HFF-Myc (cell line): Measurements from ENCODE around the gene LAMTOR2.
"Not testable (repeated sequence)": the region's sequence is repeated elsewhere in the genome, so short reads cannot be mapped to it uniquely, and the experiment has no call there.

ENCODE experiments used
- DNase-seq: peaks from one replicate; pipeline ENCODE4 v3.0.0-alpha.2; 2011; ENCODE audit warnings: low read depth; ENCODE audit errors: extremely low read depth
- H3K4me3 ChIP-seq: replicated peaks from 2 replicates; pipeline ENCODE4 v1.5.1; 2011; ENCODE audit warnings: low read depth, mild to moderate bottlenecking, control low read depth, low read length
- TF ChIP-seq, protein P1 (sequence below): IDR thresholded peaks from 2 replicates; pipeline ENCODE4 v1.5.1; 2012; ENCODE audit warnings: mild to moderate bottlenecking, low read depth, low read length, control low read depth; ENCODE audit errors: missing control alignments

LAMTOR2 gene

DNA sequence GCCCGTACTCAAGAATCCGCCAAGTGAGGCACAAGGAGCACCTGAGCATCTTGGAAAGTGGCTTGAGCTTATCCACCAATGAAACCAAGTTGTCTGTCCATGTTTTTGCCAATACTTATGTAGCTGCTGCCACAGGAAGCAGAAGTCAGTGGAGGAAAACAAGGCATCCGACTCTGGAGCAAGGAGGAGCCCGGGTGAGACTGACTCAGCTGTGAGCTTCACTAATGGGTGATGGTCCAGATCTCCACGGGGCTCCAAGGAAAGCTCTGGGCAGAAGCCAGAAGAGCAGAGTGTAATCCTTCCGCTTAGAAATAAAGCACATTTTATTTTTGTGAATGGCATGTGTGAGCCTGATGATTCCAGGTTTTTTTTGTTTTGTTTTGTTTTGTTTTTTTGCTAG, 21.6 kb upstream of the LAMTOR2 start:
- DNase-seq = no peak
- TF ChIP-seq, protein P1, sequence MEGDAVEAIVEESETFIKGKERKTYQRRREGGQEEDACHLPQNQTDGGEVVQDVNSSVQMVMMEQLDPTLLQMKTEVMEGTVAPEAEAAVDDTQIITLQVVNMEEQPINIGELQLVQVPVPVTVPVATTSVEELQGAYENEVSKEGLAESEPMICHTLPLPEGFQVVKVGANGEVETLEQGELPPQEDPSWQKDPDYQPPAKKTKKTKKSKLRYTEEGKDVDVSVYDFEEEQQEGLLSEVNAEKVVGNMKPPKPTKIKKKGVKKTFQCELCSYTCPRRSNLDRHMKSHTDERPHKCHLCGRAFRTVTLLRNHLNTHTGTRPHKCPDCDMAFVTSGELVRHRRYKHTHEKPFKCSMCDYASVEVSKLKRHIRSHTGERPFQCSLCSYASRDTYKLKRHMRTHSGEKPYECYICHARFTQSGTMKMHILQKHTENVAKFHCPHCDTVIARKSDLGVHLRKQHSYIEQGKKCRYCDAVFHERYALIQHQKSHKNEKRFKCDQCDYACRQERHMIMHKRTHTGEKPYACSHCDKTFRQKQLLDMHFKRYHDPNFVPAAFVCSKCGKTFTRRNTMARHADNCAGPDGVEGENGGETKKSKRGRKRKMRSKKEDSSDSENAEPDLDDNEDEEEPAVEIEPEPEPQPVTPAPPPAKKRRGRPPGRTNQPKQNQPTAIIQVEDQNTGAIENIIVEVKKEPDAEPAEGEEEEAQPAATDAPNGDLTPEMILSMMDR = no peak
- H3K4me3 ChIP-seq = no peak overlapping the region

DNA sequence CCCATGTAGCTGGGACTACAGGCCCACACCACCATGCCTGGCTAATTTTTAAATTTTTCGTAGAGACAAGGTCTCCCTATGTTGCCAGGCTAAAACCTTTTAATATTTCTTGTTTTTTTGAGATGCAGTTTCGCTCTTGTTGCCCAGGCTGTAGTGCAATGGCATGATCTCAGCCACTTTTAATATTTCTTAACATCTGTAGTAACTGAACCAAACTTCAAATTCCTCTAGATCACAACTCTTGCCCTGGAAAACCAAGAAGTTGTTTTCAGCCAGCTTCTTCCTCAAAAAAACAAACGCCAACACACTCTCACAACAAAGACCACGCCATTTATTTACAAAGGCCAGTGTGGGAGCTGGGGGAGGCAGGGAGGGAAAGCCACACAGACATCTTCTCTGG, 19.6 kb upstream of the LAMTOR2 start:
- not testable (repeated sequence) for H3K4me3 ChIP-seq

DNA sequence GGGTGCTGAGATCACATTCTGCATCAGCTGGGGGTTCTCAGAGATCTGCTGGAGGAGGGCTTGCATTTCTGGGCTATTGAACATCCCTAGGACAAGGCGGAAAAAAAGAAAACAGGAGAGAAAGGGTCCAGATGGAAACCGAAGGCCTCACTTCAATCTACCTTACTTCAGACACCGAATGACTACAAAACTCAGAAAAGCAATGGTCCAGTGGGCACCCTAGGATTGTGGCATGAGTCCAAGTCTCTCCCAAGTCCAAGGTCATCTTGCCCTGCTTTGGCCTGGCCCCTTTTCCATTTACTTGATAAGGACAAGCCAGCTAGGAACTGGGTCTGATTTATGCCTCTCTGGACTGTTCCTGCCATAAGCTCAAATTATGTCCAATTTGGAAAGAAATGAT, 11.8 kb upstream of the LAMTOR2 start:
- TF ChIP-seq, protein P1 = no peak

More for the DNA sequence above, 19.6 kb upstream of the LAMTOR2 start:
- not testable (repeated sequence) for DNase-seq

DNA sequence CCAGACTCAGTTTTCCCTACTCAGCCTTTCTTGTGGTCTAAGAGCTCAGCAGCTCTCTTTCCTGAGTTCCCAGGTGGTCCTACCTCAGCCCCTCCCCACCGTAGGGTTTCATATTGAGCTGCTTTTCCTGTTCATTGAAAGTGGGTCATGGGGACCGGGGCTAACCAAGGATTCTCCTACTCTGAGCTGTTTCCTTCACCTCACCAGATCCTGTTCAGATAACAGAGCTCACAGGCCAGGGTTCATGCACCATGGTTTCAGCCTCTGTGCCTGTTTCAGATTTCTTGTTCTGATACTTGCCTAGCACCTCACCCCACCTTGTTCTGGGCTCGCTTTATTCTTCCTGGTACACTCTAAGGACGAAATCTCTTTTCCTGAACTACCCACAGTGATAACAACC, 9.5 kb upstream of the LAMTOR2 start:
- H3K4me3 ChIP-seq = no peak overlapping the region

More for the DNA sequence above, 11.8 kb upstream of the LAMTOR2 start:
- no peak overlapping the region for H3K4me3 ChIP-seq
- DNase-seq = no peak

DNA sequence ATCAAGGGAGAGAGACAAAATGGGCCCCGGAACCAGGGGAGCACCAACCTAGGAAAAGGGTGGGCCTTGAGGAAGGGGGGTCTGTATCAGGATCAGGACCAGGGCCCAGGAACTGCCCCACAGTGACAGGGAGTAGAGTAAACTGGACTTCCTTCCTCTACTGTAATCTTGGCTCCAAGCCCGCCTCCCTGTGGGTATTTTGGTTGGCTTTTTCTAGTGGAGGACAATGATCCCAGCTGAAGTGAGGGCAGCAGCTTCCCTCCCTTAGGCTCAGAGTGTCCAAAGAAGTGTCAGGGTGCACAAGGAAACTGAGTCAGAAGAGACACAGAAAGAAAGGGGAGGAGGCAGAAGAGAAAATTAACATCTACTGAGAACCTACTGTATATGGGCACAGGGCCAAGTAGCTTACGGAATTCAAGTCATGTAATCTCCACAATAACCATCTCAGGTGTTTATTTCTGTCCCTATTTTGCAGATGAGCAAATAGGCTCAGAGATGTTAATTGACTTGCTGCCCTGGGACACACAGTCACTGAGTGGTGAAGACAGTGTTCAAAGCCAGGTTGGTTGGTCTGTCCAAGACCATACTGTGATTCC, 5.8 kb upstream of the LAMTOR2 start:
- H3K4me3 ChIP-seq = no peak overlapping the region
- DNase-seq = no peak
- TF ChIP-seq, protein P1 = no peak

More for the DNA sequence above, 9.5 kb upstream of the LAMTOR2 start:
- no peak for DNase-seq
- TF ChIP-seq, protein P1 = no peak

DNA sequence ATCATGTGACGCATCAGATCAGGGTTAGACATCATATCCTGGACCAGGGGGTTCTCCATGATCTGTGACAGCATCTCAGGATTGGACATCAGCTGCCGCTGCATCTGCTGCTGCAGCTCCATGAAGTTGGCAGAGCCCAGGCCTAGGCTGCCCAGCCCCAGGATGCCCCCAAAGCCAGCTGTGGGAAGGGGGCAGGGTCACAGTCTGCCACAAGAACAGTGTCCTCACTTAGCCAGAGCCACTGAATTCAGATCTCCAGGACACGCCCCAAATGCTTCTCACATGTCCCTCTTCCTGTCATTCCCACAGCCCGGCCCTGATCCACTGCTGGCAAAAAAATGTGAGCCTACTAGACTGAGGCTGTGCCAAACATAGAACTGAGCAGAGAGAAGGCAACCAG, 4.2 kb upstream of the LAMTOR2 start:
- TF ChIP-seq, protein P1 = no peak
- no peak overlapping the region for H3K4me3 ChIP-seq
- no peak for DNase-seq

DNA sequence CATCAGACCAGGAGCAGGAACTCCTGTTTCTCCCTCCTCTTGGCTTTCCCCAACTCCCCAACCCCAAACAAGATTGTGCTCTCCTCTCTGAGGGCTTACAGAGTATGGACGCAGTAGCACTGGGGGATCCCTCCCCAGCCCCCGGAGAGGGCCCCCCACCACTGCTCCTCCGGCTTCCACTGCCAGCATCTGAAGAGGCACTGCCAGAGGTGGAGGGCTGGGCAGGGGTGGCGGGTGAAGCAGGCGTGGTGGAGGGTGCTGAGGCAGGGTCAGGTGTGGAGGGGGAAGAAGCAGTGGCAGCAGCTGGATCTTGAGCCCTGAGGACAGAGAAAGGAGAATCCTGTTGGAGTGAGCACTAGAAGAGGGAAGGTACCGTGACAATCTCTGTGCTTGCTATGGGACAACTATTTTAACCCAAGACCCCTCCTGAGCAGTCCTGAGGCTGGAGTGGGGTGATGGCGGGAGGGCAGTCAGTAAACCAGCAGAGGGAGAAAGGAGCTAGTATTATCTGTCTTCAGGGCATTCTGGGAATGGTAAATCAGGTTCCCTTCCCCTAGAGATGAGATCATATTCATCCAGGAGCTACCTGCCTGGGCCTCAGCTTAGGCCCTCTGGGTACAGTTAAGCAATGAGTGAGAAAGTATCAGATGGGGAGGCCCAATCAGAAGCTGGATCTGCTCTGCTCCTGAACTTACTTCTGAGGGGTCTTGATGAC, 3.4 kb upstream of the LAMTOR2 start:
- TF ChIP-seq, protein P1 = no peak
- DNase-seq = no peak
- H3K4me3 ChIP-seq = no peak overlapping the region
